ENCODE data around the gene TCEAL4.
"Not testable (repeated sequence)": the region's sequence is repeated elsewhere in the genome, so short reads cannot be mapped to it uniquely, and the experiment has no call there.

The TCEAL4 gene

DNA sequence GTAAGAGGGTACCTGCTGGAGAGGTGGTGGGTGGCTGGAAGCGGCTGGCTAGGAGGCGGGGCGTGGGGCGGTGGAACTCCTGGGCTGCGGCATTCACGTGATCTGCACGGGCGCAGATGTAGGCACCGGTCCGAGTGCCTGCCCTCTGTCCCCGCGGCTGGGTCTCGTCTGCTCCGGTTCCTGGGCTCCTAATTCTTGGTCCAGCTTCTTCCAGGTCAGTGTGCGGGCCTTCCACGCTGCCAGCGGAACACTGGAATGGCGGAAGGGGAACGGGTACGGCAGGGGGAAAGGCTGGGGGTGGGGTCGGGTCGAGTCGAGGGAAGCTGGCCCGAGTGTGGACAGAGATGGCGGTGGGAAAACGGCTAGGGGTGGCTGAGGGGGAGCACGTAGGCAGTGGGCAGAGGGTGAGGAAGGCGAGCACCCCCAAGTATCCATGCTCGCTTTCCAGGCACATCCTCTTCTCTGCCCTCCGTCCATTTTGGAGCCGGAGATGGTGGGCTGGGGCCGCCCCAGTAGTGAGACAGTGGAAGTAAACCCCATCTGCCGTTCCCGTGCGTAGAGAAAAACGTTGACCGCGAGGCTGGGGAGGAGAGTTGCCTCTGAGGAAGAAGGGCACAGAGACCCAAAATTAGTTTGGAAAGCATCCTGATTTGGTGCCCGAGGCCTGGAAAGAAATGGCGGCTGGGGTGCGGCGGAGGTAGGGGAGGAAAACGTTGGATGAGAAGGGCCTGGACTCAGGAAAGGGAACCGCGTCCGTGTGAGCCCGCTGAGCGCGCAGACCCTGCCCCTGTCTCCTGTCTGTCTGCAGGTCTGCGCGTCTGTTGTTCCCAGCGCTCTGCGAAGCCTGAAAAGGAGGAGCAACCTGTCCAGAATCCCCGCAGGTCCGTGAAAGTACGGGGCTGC lies at the start of gene TCEAL4:
Gene TCEAL4 (plus strand): TSS at position 105 of the 903 bp plus-strand sequence. CDS start 1,161 bp downstream, outside the sequence.
- DNase-seq: peak in 5 of 6 experiments; percentile 0 to 19 (median 16)

DNA sequence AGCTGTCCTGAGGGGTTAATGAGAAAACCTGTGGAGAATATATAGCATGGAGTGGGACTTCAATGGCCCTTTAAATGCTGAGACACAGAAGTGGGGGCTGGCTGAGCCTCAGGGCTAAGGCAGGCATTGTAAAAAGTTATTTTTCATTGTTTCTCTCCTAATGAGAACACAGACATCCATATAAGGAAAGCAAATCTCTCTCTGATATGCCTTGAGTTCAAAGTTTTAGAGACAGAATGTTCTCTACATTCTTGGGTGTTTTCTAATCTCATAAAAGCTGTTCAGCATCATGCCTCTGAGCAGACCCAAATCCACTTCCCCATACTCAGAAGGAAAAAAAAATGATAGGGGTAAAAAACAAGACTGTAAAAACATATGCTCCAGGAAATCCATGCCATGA lies 49.2 kb upstream of the TCEAL4 start:
- no peak for DNase-seq

DNA sequence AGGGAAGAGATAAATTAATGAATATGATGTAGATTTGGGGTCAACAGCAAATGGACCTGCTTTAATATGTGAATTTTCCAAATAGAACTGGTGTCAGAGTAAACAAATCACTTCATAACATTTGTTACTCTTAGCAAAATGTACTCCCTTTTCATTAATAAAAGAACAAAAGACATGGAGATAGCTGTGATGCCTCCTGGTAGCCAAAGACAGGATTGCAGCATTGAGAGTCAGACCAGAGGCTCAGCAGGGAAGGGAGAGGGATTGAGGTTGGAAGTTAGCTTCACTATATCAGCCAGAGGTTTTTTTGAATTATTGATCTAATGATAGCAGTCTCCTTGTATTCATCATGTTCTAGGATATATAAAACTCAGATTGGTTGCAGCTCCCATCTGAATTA lies 48.6 kb upstream of the TCEAL4 start:
- no peak for DNase-seq

DNA sequence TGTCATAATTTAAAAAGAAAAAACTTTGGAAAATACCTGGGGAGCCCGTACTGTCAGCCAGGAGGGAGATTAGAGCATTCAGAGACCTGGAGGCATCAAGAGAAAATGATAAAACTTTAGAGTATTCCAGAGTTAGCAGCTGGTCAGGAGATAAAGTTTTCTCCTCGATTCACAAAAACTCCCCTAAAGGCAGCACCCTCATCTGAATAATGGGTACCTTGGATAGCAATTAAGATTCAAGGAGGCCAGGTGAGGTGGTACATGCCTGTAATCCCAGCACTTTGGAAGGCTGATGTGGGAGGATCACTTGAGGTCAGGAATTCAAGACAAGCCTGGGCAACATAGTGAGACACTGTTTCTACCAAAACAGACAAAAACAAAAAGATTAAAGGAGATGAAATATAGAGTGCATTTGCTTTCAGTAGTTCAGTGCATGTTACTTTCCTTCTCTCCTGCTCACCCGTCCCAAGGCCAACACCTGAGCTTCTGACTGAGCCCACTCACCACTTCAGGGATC lies 47.4 kb upstream of the TCEAL4 start:
- DNase-seq: no peak

DNA sequence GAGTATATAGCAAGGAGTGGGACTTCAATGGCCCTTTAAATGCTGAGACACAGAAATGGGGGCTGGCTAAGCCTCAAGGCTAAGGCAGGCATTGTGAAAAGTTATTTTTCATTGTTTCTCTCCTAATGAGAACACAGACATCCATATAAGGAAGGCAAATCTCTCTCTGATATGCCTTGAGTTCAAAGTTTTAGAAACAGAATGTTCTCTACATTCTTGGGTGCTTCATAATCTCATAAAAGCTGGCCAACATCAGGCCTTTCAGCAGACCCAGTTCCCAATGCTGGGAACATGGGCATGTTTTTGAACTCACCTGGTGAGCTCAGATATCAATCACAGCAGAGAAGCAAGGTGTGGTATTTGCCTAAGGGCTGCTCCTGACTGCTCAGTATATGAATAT lies 46.6 kb upstream of the TCEAL4 start:
- no peak for DNase-seq

DNA sequence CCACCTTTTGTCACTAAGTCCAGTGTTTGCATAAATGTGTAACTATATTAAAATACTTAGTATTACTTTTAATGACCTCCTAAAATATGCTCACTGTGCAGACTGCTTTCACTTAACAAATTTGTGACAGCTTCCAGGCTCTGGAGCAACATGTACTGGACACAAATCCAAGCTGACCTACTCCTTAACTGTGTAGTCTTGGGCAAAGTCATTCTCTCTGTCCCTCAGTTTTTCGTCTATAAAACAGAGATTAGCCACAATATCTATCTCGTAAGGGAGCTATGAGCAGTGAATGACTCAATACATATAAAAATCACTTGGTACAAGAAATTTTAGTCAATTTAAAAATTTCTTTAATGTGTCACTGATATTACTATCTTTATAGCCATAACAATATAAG lies 45.6 kb upstream of the TCEAL4 start:
- no peak for DNase-seq

DNA sequence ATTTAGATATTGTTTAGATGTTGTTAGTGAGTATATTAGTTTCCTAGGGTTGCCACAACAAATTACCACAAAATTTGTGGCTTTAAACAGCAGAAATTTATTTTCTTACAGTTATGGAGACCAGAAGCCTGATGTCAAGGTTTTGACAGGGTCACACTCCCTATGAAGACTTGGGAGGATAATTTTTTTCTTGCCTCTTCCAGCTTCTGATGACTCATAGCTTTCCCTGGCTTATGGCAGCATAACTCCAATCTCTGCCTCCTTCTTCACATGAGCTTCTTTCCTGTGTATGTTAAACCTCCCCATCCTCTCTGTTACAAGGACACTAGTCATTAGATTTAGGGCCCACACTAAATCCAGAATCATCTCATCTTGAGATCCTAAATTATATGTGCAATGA lies 45.2 kb upstream of the TCEAL4 start:
- no peak for DNase-seq

DNA sequence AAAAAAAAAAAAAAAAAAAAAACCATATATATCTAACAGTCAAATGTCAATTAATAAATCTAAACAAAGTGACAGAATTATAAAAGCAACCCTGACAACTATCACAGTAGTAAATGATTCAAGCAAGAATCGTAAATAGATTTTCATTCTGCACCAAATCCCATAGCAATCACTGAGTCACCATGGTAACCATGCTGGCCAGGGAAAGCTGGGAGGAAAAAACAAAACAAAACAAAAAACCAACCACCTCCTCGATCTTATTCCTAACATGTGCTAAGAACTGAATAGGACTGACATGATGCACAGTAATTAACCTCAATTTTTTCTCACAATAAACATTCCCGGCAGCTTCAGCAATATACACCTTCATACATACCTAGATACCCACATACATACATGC lies 35.4 kb upstream of the TCEAL4 start:
- no peak for DNase-seq

DNA sequence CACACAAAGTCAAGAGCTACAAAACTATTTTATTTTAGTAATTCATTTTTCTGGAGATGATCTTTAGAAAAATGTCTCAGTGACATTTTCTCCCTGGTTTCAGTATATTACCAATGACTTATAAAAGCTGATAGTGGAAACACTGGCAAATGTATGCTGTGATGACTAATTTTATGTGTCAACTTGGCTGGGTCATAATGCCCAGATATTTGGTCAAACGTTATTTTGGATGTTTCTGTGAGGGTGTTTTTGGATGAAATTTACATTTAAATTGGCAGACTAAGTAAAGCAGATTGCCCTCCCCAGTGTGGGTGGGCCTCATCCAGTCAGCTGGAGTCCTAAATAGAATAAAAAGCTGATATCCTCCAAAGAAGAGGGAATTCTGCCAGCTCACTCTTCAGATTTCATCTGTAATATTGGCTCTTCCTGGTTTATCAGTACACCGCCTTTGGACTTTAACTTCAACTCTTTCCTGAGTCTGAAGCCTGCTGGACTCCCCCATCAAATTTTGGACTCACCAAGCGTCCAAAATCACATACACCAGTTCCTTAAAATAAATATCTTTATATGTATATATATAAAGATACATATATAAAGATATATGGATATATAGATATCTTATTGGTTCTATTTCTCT lies 34.8 kb upstream of the TCEAL4 start:
- no peak for DNase-seq

DNA sequence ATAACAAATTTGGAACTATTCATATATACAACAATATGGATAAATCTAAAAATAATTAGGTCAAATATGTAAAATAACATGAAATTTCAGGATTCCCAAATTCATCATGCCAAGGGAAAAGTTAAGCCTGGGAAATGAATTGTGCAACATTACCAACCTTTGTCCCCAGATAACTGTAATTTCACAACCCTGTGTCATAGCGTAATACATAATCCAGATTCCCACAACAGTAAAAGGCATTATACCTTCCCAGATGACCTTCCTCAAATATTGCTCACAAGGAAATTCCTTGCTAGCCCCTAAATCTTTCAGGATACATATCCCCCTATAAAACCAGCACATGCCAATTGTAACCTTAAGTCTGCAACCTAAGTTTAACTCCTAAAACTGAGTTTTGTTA lies 33.1 kb upstream of the TCEAL4 start:
- DNase-seq: no peak

DNA sequence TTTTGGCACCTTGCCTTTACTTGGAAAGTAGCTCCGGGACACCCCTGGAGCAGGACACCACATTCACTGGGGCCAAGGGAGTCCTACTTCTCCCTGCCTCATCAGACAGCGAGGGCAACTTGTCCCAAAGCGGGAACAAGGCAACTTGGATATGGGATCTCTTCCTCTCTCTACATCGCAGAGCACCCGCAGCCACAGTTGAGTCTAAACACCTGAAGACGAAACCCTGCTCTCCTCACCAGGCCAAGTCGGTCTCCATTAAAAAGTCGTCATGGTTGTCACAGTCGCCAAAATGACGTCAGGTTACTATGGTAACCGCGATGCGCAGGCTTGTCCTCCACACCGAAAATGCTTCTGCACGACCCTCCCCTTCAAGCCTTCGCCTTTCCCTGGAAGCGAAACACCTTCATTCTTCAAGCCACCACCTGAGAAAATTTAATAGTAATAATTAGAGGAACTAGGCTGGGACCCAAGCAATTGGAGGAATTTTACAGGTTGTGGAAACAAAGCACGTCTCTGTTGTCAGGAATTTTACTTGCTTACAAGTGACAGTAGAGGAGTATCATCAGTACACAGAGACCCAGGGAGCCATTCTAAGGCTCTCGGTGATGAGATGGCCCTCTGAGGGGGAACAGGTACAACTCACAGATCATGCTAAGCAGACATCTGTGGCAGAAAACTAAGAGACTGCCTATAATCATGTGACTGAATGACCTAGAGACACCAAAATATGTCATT lies 30.5 kb upstream of the TCEAL4 start:
- DNase-seq: peak; percentile 12 to 68 (median 57)

DNA sequence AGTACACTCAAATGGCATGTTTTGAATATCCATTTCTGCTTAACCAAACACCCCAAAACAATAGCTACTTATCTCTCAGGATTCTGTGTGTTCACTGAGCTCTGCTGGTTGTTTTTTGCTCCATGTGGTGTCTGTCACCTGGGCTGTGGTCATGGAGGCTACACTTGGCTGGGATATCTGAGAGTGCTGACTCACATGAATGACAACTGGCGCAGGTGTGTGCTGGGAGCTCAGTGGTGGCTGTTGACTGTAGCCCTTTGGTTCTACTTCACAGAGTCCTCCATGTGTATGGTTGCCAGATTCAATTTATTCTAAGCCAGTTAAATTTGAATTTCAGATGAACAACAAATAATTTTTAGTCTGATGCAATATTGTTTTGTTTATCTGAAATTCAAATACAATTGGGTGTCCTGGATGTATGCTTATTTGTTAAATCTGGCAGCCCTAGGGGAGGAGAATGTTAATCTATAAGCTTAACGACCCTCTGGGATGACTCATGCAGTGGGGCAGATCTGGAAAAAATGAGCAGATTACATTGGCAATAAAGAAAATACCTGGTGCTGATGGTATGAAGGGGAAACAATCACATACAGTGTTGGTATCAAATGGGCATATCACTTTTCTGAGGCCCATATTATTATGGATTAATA lies 28.2 kb upstream of the TCEAL4 start:
- DNase-seq: no peak

DNA sequence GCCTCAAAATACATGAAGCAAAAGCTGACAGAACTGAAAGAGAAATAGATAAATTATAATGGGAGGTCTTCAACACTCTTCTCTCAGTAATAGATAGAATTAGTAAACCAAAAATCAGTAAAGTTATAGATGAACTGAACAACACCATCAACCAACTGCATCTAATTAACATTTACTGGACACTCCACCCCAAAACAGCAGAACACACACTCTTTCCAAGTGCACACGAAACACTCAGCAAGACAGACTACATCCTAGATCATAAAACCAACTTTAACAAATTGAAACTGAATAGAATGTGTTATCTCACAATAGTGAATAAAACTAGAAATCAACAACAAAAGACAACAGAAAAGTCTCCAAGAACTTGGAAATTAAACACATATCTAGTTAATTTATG lies 25.1 kb upstream of the TCEAL4 start:
- DNase-seq: no peak

DNA sequence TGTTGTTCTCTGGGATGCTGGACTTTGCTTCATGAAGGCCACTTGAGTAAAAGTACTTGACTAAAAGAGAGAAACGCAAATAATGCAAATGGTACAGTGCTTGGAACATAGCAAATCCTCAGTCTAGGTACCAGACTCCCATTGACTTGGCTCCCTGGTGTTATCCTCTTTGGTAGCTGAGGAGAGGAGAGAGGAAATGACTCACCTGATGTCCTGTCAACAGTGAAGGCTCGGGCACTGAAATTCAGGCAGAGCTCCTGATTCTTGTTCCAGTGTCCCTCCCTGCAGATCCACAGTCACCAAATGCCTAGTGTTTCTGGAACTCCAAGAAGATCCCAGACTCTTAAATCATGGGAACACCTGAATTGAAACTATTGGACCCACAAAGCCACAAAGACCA lies 22.5 kb upstream of the TCEAL4 start:
- DNase-seq: no peak

DNA sequence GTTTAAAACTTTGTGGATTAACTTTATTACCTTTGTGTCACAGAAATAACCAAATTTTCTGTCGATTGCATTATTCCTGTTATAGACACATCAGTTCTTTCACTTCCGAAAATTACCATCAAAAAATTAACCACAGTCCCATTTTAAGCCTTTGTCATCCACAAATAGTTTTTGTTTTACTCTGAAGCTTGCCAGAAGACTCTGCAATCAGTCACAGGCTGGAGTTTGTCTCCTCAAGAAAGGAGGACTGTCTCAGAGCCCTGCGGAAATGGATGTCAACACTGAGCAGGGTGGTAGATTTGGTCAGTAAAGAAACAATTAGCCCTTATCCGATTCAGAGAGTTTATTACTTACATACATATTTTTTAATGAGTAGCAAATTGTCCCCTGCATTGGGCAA lies 20.1 kb upstream of the TCEAL4 start:
- DNase-seq: no peak

DNA sequence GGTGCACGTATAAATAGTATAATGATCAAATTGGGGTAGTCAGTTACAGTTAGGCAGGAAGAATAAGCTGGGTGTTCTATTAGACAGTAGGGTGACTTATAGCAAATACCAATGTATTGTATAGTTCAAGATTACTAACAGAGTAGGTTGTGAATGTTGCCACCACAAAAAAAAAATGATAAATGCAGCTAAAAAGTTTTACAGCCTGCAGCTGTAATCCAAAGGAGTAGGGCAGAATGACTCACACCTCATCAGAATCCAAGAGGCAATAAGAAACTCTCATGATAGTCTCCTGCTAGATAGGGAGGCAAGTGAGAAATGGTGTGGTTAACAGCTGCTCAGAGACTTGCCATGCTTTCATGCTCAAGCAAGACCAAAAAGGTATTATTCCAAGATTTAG lies 19.6 kb upstream of the TCEAL4 start:
- DNase-seq: no peak

DNA sequence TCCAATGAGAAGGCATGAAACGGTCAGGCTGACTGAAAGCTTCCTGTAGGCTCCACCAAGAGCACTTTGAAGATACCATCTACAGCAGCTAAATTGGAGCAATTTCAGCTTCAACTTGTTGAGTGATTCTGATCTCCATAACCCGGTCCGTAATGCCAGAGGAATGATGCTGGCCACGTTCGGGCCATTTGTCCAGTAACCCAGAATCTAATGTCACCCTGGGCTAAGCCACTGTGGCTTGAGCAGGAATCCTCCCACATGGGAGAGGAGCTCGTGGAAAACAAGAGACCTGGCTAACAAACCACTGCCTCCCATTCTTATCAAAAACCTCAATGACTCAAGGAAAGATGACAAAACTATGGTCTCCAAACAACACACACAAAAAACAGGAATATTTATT lies 14.2 kb upstream of the TCEAL4 start:
- DNase-seq: no peak

DNA sequence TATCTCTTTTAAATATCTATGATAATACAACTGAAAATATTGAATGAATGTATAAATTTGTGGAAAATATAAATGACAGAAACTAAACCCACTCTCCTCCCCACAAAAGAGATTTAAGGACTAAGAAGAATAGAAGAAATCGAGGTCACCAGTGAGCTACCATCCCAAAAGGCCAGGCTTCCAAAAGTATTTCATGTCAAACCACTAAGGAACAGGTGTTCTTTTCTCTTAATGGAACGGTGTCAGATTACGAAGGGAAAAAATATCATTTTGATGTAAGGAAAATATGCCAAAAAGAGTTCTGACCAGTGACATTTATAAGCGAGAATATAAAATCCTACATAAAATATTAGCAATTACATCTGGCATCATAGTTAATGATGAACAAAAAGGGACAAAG lies 13.6 kb upstream of the TCEAL4 start:
- no peak for DNase-seq

DNA sequence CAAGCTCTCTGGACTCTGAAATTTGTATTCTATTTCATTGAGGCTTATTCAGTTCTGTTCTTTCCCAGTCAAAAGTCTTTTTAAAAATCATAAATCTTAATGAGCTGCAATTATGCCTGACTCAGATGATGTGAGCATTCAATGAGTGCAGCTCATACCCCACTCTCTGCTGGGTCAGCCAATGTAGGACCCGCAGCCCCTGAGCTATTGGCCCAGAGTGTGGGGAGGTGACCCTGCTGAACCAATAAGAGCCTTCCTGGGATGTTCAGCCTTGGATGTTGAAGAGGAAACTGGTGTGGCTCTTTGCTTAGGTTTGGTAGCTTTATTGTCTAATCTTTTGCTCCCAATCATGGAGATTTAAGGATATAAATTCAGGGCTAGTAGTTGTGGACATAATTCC lies 12.1 kb upstream of the TCEAL4 start:
- no peak for DNase-seq

DNA sequence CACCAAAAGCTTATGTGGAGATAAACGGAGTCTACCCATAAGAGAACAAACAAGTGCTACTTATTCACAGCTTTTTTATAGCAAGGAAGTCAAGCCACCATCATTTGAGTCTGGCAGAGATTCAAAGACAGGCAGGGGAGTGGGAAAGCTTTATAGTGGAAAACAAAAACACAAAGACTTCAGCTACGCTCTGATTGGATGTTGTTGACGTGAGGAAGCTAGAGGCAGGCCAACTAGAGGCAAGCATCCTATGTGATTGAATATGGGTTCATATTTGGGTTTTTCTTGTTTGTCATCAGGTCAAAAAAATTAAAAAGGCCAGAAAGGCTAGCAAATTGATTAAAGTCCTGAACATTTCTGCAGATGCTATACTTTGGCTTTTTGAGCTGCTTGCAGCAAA lies 719 bp upstream of the TCEAL4 start:
- no peak for DNase-seq

DNA sequence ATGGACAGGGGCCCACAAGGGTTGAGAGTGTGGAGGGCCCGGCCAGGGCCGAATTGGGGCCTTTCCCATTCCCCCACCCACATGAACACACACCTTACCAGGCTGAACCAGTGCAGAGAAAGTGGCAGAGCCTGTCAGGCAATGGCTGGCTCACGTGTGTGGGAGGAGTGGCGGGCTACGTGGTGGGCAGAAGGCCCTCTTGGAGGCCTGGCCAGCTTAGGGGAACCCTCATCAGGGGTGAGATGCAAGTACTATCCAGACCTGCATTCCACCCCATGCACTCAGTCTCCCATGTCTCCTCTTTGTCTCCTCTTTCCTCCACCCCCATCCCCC lies 965 bp downstream of the TCEAL4 start:
- peak in 2 of 6 experiments; percentile 0 to 16 for DNase-seq

DNA sequence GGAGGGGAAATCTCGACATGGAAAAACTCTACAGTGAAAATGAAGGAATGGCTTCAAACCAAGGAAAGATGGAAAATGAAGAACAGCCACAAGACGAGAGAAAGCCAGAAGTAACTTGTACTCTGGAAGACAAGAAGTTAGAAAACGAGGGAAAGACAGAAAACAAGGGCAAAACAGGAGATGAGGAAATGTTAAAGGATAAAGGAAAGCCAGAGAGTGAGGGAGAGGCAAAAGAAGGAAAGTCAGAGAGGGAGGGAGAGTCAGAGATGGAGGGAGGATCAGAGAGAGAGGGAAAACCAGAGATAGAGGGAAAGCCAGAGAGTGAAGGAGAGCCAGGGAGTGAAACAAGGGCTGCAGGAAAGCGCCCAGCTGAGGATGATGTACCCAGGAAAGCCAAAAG lies 1.3 kb downstream of the TCEAL4 start:
- DNase-seq: no peak

DNA sequence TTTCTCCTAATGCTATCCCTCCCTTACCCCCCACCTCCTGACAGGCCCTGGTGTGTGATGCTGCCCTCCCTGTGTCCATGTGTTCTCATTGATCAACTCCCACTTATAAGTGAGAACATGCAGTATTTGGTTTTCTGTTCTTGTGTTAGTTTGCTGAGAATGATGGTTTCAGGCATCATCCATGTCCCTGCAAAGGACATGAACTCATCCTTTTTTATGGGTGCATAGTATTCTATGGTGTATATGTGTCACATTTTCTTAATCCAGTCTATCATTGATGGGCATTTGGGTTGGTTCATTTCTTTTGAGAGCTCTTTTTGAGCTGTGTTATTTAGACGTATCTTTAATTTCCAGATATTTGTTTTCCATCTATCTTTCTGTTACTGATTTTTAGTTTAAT lies 7.0 kb downstream of the TCEAL4 start:
- not testable (repeated sequence) for DNase-seq

All from stimulated activated naive CD4-positive, alpha-beta T cell (primary cell).